ENCODE results near the gene CNGA2. TPM values are rescaled to one million over a fixed set of nuclear protein-coding genes. Genes with fewer than 3 reads are reported as not detected.

Gene CNGA2
- total and polyA plus RNA-seq, 2 of the 4 experiments (the other 2 are of a cell fraction): not detected

GRCh38 chrX:151791961-151792360, 57.4 kb downstream of the CNGA2 start:
- H3K27ac ChIP-seq (ENCODE audit: insufficient read depth, low read length): no peak overlapping the region
- no peak overlapping the region for H3K23ac ChIP-seq (ENCODE audit: low read depth, low read length)
- no peaks in the 10 kb centered on the region for H4K20me1 ChIP-seq (ENCODE audit: insufficient read depth, low read length)
- no peak for ATAC-seq (ENCODE audit: low read depth)
- POLR2A ChIA-PET (ENCODE audit: unreplicated experiment): no interaction called here
- H3K9ac ChIP-seq (ENCODE audit: low read depth, low read length): no peak overlapping the region
- WGBS, 2 experiments (ENCODE audit: extremely low coverage in 2 of 2, insufficient read length in 1 of 2): 8% methylated on average over 2 of the region's 3 CpGs; no CpG with 5 or more reads in 1 of the 2 experiments
- H3K4me3 ChIP-seq (ENCODE audit: insufficient read depth, low read depth, low read length): no peak overlapping the region
- dilution Hi-C loops (cut with HindIII; ENCODE audit: low sequenced_read_pairs, unreplicated experiment): no loop called here
- DNase-seq: no peak
- no peak overlapping the region for H2AK5ac ChIP-seq (ENCODE audit: low read depth, low read length)
- H3K27me3 ChIP-seq (ENCODE audit: control insufficient read depth, insufficient read depth, low read length): no peaks in the 10 kb centered on the region
- H3K4me2 ChIP-seq (ENCODE audit: low read depth, low read length): no peak overlapping the region
- no peak overlapping the region for H2BK120ac ChIP-seq (ENCODE audit: low read depth, low read length)
- no peaks in the 10 kb centered on the region for H3K36me3 ChIP-seq (ENCODE audit: control insufficient read depth, insufficient read depth, low read length)
- no peak overlapping the region for H4K5ac ChIP-seq (ENCODE audit: low read depth, low read length)
- BruUV-seq (replicated peaks): no TSS peak
- peaks cover 7% of the 10 kb centered on the region for H3K9me3 ChIP-seq (ENCODE audit: control insufficient read depth, insufficient read depth, low read length)
- H2AK9ac ChIP-seq (replicated peaks; ENCODE audit: low read depth, low read length, poor library complexity): no peak overlapping the region
- no peaks in the 10 kb centered on the region for H3K4me1 ChIP-seq (ENCODE audit: control insufficient read depth, insufficient read depth, low read length)
- no peak overlapping the region for H4K91ac ChIP-seq (ENCODE audit: insufficient read depth, low read depth, low read length)
- no peaks in the 10 kb centered on the region for H3K79me1 ChIP-seq (ENCODE audit: low read depth in 1 of 2, low read length in 2 of 2)
- no peak overlapping the region for H3K18ac ChIP-seq (ENCODE audit: low read depth, low read length)
- H3K9me1 ChIP-seq (ENCODE audit: insufficient read depth, low read length): no peaks in the 10 kb centered on the region
- H3K14ac ChIP-seq (replicated peaks; ENCODE audit: low read depth, low read length): no peak overlapping the region
- H3K4ac ChIP-seq (ENCODE audit: low read depth, low read length): no peak overlapping the region
- CTCF ChIA-PET: no interaction called here
- in situ Hi-C loops (cut with MboI; ENCODE audit: low sequenced_read_pairs): no loop called here
- TF ChIP-seq CHD1 (IDR thresholded peaks at IDR 0.05; ENCODE audit: low read depth, low read length) (no peak), POLR2A (IDR thresholded peaks at IDR 0.05; ENCODE audit: low read depth, low read length) (no peak), SMC3 (IDR thresholded peaks at IDR 0.05; ENCODE audit: low read depth, low read length) (no peak), ELK1 (IDR thresholded peaks at IDR 0.05; ENCODE audit: borderline replicate concordance, low read depth, low read length) (no peak), CTCF (conservative IDR thresholded peaks at IDR 0.05; ENCODE audit: low read depth, low read length) (no peak), MAZ (IDR thresholded peaks at IDR 0.05; ENCODE audit: borderline replicate concordance, low read depth, low read length) (no peak), FOS (IDR thresholded peaks at IDR 0.05; ENCODE audit: low read depth, low read length) (no peak), MAFK (IDR thresholded peaks at IDR 0.05; ENCODE audit: low read depth, low read length) (no peak)
- no peak overlapping the region for H2AFZ ChIP-seq (replicated peaks; ENCODE audit: low read length, poor library complexity)
- H4K8ac ChIP-seq (ENCODE audit: low read depth in 2 of 2, low read length in 2 of 2): no peak overlapping the region
- H3K56ac ChIP-seq (ENCODE audit: extremely low read depth, insufficient read depth, low read length): no peak overlapping the region
- H2BK5ac ChIP-seq (ENCODE audit: low read depth, low read length, poor library complexity, severe bottlenecking): no peak overlapping the region
- H2BK20ac ChIP-seq (ENCODE audit: low read depth, low read length): no peak overlapping the region
- H2BK15ac ChIP-seq (ENCODE audit: low read depth, low read length): no peak overlapping the region
- intact Hi-C loops (cut with micrococcal nuclease): no loop called here

Data from IMR-90 (cell line).